HCT116 (cell line): ENCODE results near the gene MRPL42.

Source experiments
- CBX3 ChIP-seq: IDR thresholded peaks from 2 replicates; pipeline ENCODE4 v1.6.1; 2012; ENCODE audit warnings: low read depth
- CTCF ChIP-seq, 3 experiments: fragments of 200-600 bp in 1 of 3; sonication (generic) in 1 of 3; IDR thresholded peaks in 2 of 3; conservative IDR thresholded peaks in 1 of 3; 2 replicates each; pipeline ENCODE4 v1.5.1; 2012 to 2017; ENCODE audit warnings: low read depth in 2 of 3, low read length in 2 of 3, antibody characterized with exemption in 1 of 3, borderline replicate concordance in 1 of 3, control low read depth in 1 of 3, mild to moderate bottlenecking in 1 of 3, mixed read lengths in 1 of 3, mixed run types in 1 of 3, moderate library complexity in 1 of 3; ENCODE audit not compliant: insufficient read depth in 1 of 3
- ZNF274 ChIP-seq: fragments of 200-500 bp; sonication (Bioruptor generic); IDR thresholded peaks from 2 replicates; pipeline ENCODE4 v1.6.1; 2014; ENCODE audit warnings: mild to moderate bottlenecking, low read depth, low read length, inconsistent platforms
- TF ChIP-seq, protein P1 (sequence below): IDR thresholded peaks from 2 replicates; pipeline ENCODE4 v1.6.1; 2012; ENCODE audit warnings: low read depth

GRCh38 chr12:93425736-93426411 lies 41.4 kb upstream of the MRPL42 start:
- TF ChIP-seq ZNF274, result no peak
- TF ChIP-seq CTCF (IDR thresholded peaks at IDR 0.05 in 2 of 3, conservative IDR thresholded peaks at IDR 0.05 in 1 of 3; ENCODE audit: borderline replicate concordance in 1 of 3, insufficient read depth in 1 of 3, low read depth in 2 of 3, low read length in 2 of 3), result no peak
- TF ChIP-seq, protein P1, sequence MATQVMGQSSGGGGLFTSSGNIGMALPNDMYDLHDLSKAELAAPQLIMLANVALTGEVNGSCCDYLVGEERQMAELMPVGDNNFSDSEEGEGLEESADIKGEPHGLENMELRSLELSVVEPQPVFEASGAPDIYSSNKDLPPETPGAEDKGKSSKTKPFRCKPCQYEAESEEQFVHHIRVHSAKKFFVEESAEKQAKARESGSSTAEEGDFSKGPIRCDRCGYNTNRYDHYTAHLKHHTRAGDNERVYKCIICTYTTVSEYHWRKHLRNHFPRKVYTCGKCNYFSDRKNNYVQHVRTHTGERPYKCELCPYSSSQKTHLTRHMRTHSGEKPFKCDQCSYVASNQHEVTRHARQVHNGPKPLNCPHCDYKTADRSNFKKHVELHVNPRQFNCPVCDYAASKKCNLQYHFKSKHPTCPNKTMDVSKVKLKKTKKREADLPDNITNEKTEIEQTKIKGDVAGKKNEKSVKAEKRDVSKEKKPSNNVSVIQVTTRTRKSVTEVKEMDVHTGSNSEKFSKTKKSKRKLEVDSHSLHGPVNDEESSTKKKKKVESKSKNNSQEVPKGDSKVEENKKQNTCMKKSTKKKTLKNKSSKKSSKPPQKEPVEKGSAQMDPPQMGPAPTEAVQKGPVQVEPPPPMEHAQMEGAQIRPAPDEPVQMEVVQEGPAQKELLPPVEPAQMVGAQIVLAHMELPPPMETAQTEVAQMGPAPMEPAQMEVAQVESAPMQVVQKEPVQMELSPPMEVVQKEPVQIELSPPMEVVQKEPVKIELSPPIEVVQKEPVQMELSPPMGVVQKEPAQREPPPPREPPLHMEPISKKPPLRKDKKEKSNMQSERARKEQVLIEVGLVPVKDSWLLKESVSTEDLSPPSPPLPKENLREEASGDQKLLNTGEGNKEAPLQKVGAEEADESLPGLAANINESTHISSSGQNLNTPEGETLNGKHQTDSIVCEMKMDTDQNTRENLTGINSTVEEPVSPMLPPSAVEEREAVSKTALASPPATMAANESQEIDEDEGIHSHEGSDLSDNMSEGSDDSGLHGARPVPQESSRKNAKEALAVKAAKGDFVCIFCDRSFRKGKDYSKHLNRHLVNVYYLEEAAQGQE, result no peak
- no peak for TF ChIP-seq CBX3
